ENCODE data around the gene APOO.

DNA sequence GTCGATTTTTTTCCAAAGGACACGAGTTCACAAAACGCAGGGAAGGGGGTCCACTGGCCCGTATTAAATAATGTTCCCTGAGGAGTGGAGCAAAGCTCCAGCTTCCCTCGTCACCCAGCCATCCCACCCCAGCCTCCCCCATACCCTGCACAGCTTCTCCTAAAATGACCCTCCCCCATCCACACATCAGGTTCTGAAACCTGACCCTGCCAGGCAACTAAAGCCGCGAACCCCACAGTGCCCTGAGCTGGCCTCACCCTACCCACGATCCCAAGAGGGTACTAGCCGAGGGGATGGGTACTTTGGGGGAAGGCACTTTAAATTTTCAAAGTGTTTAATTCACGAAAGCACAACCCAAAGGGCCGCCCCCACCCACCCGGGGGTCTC, 634 bp downstream of the APOO start:
- TF ChIP-seq SP1 (IDR thresholded peaks at IDR 0.05) (no peak), EGR1 (IDR thresholded peaks at IDR 0.05; ENCODE audit: low read depth in 2 of 2) (no peak), RXRA (IDR thresholded peaks at IDR 0.05) (no peak), NR2F2 (IDR thresholded peaks at IDR 0.05) (no peak), TAF1 (conservative IDR thresholded peaks at IDR 0.05) (no peak), JUND (IDR thresholded peaks at IDR 0.05) (no peak)
- TF ChIP-seq, protein P1, sequence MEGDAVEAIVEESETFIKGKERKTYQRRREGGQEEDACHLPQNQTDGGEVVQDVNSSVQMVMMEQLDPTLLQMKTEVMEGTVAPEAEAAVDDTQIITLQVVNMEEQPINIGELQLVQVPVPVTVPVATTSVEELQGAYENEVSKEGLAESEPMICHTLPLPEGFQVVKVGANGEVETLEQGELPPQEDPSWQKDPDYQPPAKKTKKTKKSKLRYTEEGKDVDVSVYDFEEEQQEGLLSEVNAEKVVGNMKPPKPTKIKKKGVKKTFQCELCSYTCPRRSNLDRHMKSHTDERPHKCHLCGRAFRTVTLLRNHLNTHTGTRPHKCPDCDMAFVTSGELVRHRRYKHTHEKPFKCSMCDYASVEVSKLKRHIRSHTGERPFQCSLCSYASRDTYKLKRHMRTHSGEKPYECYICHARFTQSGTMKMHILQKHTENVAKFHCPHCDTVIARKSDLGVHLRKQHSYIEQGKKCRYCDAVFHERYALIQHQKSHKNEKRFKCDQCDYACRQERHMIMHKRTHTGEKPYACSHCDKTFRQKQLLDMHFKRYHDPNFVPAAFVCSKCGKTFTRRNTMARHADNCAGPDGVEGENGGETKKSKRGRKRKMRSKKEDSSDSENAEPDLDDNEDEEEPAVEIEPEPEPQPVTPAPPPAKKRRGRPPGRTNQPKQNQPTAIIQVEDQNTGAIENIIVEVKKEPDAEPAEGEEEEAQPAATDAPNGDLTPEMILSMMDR (IDR thresholded peaks at IDR 0.05; ENCODE audit: low read depth, low read length, missing input control) = no peak
- TF ChIP-seq, protein P2, sequence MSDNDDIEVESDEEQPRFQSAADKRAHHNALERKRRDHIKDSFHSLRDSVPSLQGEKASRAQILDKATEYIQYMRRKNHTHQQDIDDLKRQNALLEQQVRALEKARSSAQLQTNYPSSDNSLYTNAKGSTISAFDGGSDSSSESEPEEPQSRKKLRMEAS (IDR thresholded peaks at IDR 0.05) = no peak
